HL-60 (cell line): Measurements from ENCODE around the gene NFE2L1.

Experiments used
- DNase-seq, 2 experiments: peaks; one replicate each; pipeline ENCODE4 v3.0.0-alpha.2; 2010 to 2020; ENCODE audit warnings: low read depth in 1 of 2, low spot score in 1 of 2
- H3K27ac ChIP-seq: fragments of 250-450 bp; sonication (Bioruptor Pico); replicated peaks from 2 replicates; pipeline ENCODE4 v1.5.1; 2020; ENCODE audit warnings: mild to moderate bottlenecking, moderate library complexity
- H3K27me3 ChIP-seq: fragments of 250-450 bp; sonication (Bioruptor Pico); 2 replicates; pipeline ENCODE4 v1.5.1; 2021; ENCODE audit warnings: mild to moderate bottlenecking, moderate library complexity; ENCODE audit not compliant: insufficient read depth, poor library complexity, severe bottlenecking
- H3K4me3 ChIP-seq: replicated peaks from 2 replicates; pipeline ENCODE4 v1.5.1; 2011; ENCODE audit warnings: mild to moderate bottlenecking, control low read depth, low read length; ENCODE audit not compliant: insufficient read depth
- GABPA ChIP-seq: IDR thresholded peaks from 2 replicates; pipeline ENCODE4 v1.6.1; 2012; ENCODE audit warnings: low read depth
- POLR2AphosphoS5 ChIP-seq: IDR thresholded peaks from 2 replicates; pipeline ENCODE4 v1.6.1; 2012; ENCODE audit warnings: low read depth
- SPI1 ChIP-seq: IDR thresholded peaks from 2 replicates; pipeline ENCODE4 v1.6.1; 2012; ENCODE audit warnings: low read depth, mild to moderate bottlenecking, borderline replicate concordance
- TF ChIP-seq, protein P1 (sequence below): IDR thresholded peaks from one replicate; pipeline ENCODE4 v1.5.1; 2011; ENCODE audit warnings: low read length, control low read depth, inconsistent platforms; ENCODE audit not compliant: insufficient read depth
- TF ChIP-seq, protein P2 (sequence below): IDR thresholded peaks from 2 replicates; pipeline ENCODE4 v1.6.1; 2012; ENCODE audit warnings: low read depth; ENCODE audit not compliant: insufficient replicate concordance

Gene NFE2L1

DNA sequence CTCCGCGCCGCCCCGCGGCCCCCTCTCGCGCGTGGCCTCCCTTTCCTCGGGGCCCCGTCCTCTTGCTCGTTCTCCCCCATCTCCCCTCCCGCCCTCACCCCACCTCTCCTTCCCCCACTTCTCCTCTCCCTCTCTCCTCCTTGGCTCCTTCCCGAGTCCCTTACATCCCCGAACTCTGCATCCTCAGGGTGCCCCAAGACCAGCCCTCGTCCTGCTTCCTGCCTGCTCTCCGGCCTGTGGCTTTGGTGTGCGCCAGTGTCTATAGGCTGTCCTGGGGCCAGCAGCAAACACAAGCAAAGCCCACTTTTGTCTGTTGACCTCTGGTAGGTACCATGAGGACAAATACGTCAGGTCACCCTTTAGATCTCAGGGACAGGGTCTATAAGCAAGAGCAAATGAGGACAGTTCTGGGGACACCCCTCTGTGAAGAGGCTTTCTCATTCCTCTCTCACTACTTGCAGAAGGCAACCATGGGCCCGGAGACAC is 10.3 kb upstream of the NFE2L1 start:
- TF ChIP-seq POLR2AphosphoS5: no peak
- no peak for TF ChIP-seq SPI1
- TF ChIP-seq, protein P1, sequence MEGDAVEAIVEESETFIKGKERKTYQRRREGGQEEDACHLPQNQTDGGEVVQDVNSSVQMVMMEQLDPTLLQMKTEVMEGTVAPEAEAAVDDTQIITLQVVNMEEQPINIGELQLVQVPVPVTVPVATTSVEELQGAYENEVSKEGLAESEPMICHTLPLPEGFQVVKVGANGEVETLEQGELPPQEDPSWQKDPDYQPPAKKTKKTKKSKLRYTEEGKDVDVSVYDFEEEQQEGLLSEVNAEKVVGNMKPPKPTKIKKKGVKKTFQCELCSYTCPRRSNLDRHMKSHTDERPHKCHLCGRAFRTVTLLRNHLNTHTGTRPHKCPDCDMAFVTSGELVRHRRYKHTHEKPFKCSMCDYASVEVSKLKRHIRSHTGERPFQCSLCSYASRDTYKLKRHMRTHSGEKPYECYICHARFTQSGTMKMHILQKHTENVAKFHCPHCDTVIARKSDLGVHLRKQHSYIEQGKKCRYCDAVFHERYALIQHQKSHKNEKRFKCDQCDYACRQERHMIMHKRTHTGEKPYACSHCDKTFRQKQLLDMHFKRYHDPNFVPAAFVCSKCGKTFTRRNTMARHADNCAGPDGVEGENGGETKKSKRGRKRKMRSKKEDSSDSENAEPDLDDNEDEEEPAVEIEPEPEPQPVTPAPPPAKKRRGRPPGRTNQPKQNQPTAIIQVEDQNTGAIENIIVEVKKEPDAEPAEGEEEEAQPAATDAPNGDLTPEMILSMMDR: no peak
- TF ChIP-seq, protein P2, sequence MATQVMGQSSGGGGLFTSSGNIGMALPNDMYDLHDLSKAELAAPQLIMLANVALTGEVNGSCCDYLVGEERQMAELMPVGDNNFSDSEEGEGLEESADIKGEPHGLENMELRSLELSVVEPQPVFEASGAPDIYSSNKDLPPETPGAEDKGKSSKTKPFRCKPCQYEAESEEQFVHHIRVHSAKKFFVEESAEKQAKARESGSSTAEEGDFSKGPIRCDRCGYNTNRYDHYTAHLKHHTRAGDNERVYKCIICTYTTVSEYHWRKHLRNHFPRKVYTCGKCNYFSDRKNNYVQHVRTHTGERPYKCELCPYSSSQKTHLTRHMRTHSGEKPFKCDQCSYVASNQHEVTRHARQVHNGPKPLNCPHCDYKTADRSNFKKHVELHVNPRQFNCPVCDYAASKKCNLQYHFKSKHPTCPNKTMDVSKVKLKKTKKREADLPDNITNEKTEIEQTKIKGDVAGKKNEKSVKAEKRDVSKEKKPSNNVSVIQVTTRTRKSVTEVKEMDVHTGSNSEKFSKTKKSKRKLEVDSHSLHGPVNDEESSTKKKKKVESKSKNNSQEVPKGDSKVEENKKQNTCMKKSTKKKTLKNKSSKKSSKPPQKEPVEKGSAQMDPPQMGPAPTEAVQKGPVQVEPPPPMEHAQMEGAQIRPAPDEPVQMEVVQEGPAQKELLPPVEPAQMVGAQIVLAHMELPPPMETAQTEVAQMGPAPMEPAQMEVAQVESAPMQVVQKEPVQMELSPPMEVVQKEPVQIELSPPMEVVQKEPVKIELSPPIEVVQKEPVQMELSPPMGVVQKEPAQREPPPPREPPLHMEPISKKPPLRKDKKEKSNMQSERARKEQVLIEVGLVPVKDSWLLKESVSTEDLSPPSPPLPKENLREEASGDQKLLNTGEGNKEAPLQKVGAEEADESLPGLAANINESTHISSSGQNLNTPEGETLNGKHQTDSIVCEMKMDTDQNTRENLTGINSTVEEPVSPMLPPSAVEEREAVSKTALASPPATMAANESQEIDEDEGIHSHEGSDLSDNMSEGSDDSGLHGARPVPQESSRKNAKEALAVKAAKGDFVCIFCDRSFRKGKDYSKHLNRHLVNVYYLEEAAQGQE: no peak
- no peak for TF ChIP-seq GABPA
- peaks cover 26% of the 10 kb centered on the region for H3K27me3 ChIP-seq
- no peak overlapping the region for H3K4me3 ChIP-seq

DNA sequence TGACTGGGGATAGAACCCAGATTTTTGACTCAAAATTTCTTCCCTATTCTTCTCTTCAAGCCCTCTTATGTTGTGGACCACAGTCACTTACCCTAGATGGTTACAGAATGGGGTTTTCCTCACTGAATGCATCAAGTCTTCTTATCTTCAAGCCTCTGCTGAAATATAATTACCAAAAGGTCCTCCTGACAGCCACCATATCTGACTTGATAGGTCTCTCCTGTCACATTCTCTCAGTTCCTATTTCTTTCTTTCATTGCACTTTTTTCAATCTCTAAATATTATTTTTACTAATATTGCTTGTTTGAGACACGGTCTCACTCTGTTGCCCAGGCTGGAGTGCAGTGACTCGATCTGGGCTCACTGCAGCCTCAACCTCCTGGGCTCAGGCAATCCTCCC is 9.5 kb upstream of the NFE2L1 start:
- H3K27me3 ChIP-seq: peaks cover 26% of the 10 kb centered on the region
- H3K4me3 ChIP-seq: no peak overlapping the region
- no peak for DNase-seq
- no peak overlapping the region for H3K27ac ChIP-seq
- TF ChIP-seq SPI1 (no peak), POLR2AphosphoS5 (no peak), GABPA (no peak)
- TF ChIP-seq, protein P1: no peak
- TF ChIP-seq, protein P2: no peak

More for the DNA sequence above, 10.3 kb upstream of the NFE2L1 start:
- no peak for DNase-seq
- H3K27ac ChIP-seq: no peak overlapping the region

DNA sequence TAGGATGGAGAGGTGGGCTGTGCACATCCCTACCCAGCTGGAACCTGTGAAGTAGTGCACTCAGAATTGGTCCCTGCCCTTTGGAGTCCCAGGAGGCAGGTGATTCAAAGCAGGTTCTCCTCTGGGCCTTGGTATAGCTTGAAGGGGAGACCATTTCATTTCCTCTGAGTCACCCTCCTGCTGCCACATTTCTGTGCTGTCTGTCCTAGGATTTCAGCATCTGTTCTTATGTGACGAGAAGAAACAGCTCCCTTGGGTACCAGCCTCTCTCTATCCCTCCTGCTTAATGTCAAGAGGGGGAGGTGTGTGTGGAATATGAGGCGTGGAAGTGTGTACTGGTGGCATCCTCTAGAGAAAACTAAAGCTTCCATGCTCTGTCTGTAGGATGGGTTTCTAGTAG is 5.0 kb upstream of the NFE2L1 start:
- DNase-seq: no peak
- H3K4me3 ChIP-seq: no peak overlapping the region
- TF ChIP-seq GABPA: no peak
- TF ChIP-seq, protein P1: no peak
- no peak overlapping the region for H3K27ac ChIP-seq
- peaks cover 5% of the 10 kb centered on the region for H3K27me3 ChIP-seq

DNA sequence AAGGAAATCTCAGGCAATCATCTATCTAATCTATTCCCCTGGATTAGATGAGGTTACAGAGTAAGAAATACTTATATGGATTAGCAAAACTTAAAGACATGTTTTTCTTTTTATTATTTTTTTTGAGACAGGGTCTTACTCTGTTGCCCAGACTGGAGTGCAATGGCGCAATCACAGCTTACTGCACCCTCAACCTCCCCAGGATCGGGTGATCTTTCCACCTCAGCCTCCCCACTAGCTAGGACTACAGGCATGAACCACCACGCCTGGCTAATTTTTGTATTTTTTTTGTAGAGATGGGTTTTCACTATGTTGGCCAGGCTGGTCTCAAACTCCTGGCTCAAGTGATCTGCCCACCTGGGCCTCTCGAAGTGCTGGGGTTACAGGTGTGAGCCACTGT is 3.3 kb upstream of the NFE2L1 start:
- Histone ChIP-seq H3K4me3 (no peak overlapping the region), H3K27me3 (no peaks in the 10 kb centered on the region), H3K27ac (no peak overlapping the region)
- no peak for DNase-seq
- TF ChIP-seq SPI1 (no peak), POLR2AphosphoS5 (no peak), GABPA (no peak)
- TF ChIP-seq, protein P2: no peak
- TF ChIP-seq, protein P1: no peak
